Measurements from ENCODE around the gene SPG21.

The SPG21 gene

GRCh38 chr15:65004993-65005392 is 15.3 kb upstream of the SPG21 start:
- DNase-seq (no peak), ATAC-seq (ENCODE audit: insufficient read depth, low read depth) (no peak)
- Histone ChIP-seq H3K4me1 (ENCODE audit: insufficient read depth, low read length) (no peaks in the 10 kb centered on the region), H3K4me3 (ENCODE audit: low read depth in 1 of 2, low read length in 2 of 2) (no peak overlapping the region), H3K36me3 (ENCODE audit: insufficient read depth, low read length) (no peaks in the 10 kb centered on the region; the same call in 1 of the 2 replicates), H3K79me2 (ENCODE audit: insufficient read depth, low read length) (no peaks in the 10 kb centered on the region), H3K9me3 (ENCODE audit: insufficient read depth, low read length, severe bottlenecking) (no peaks in the 10 kb centered on the region), H3K27me3 (ENCODE audit: insufficient read depth, low read length, poor library complexity) (no peaks in the 10 kb centered on the region), H3K9ac (ENCODE audit: low read depth, low read length) (no peak overlapping the region), H3K4me2 (ENCODE audit: insufficient read depth, low read length) (no peak overlapping the region), H2AFZ (ENCODE audit: low read depth, low read length) (no peak overlapping the region), H4K20me1 (ENCODE audit: insufficient read depth, low read length) (no peaks in the 10 kb centered on the region), H3K27ac (ENCODE audit: low read length) (no peak overlapping the region)
- TF ChIP-seq CTCF (IDR thresholded peaks at IDR 0.05; ENCODE audit: borderline replicate concordance, extremely low read depth, low read length, poor library complexity, severe bottlenecking) (no peak), EZH2 (IDR thresholded peaks at IDR 0.05; ENCODE audit: borderline replicate concordance, low read depth, low read length, severe bottlenecking) (no peak)

- Histone ChIP-seq H3K9ac (ENCODE audit: low read depth, low read length) (no peak overlapping the region), H3K27me3 (ENCODE audit: insufficient read depth, low read length, poor library complexity) (no peaks in the 10 kb centered on the region), H3K27ac (ENCODE audit: low read length) (no peak overlapping the region), H3K4me3 (ENCODE audit: low read depth in 1 of 2, low read length in 2 of 2) (no peak overlapping the region), H3K4me2 (ENCODE audit: insufficient read depth, low read length) (no peak overlapping the region), H3K36me3 (ENCODE audit: insufficient read depth, low read length) (no peaks in the 10 kb centered on the region; the same call in 1 of the 2 replicates), H3K9me3 (ENCODE audit: insufficient read depth, low read length, severe bottlenecking) (no peaks in the 10 kb centered on the region), H3K4me1 (ENCODE audit: insufficient read depth, low read length) (no peaks in the 10 kb centered on the region), H4K20me1 (ENCODE audit: insufficient read depth, low read length) (no peaks in the 10 kb centered on the region), H3K79me2 (ENCODE audit: insufficient read depth, low read length) (no peaks in the 10 kb centered on the region), H2AFZ (ENCODE audit: low read depth, low read length) (no peak overlapping the region)
- no peak for ATAC-seq (ENCODE audit: insufficient read depth, low read depth)
- DNase-seq = no peak
- no peak for TF ChIP-seq EZH2 (IDR thresholded peaks at IDR 0.05; ENCODE audit: borderline replicate concordance, low read depth, low read length, severe bottlenecking)
- no peak for TF ChIP-seq CTCF (IDR thresholded peaks at IDR 0.05; ENCODE audit: borderline replicate concordance, extremely low read depth, low read length, poor library complexity, severe bottlenecking)
Observed at GRCh38 chr15:64997745-64998375, 8.1 kb upstream of the SPG21 start.

GRCh38 chr15:64997066-64997465 is 7.4 kb upstream of the SPG21 start:
- Histone ChIP-seq H2AFZ (ENCODE audit: low read depth, low read length) (no peak overlapping the region), H4K20me1 (ENCODE audit: insufficient read depth, low read length) (no peaks in the 10 kb centered on the region), H3K9me3 (ENCODE audit: insufficient read depth, low read length, severe bottlenecking) (no peaks in the 10 kb centered on the region), H3K79me2 (ENCODE audit: insufficient read depth, low read length) (no peaks in the 10 kb centered on the region), H3K4me1 (ENCODE audit: insufficient read depth, low read length) (no peaks in the 10 kb centered on the region), H3K4me2 (ENCODE audit: insufficient read depth, low read length) (no peak overlapping the region), H3K36me3 (ENCODE audit: insufficient read depth, low read length) (no peaks in the 10 kb centered on the region; the same call in 1 of the 2 replicates), H3K27ac (ENCODE audit: low read length) (no peak overlapping the region), H3K27me3 (ENCODE audit: insufficient read depth, low read length, poor library complexity) (no peaks in the 10 kb centered on the region), H3K4me3 (ENCODE audit: low read depth in 1 of 2, low read length in 2 of 2) (no peak overlapping the region), H3K9ac (ENCODE audit: low read depth, low read length) (no peak overlapping the region)
- ATAC-seq (ENCODE audit: insufficient read depth, low read depth) (no peak), DNase-seq (no peak)
- TF ChIP-seq CTCF (IDR thresholded peaks at IDR 0.05; ENCODE audit: borderline replicate concordance, extremely low read depth, low read length, poor library complexity, severe bottlenecking) = no peak
- no peak for TF ChIP-seq EZH2 (IDR thresholded peaks at IDR 0.05; ENCODE audit: borderline replicate concordance, low read depth, low read length, severe bottlenecking)

All from DND-41 (cell line).